Measurements from ENCODE around the gene GLS.

DNA sequence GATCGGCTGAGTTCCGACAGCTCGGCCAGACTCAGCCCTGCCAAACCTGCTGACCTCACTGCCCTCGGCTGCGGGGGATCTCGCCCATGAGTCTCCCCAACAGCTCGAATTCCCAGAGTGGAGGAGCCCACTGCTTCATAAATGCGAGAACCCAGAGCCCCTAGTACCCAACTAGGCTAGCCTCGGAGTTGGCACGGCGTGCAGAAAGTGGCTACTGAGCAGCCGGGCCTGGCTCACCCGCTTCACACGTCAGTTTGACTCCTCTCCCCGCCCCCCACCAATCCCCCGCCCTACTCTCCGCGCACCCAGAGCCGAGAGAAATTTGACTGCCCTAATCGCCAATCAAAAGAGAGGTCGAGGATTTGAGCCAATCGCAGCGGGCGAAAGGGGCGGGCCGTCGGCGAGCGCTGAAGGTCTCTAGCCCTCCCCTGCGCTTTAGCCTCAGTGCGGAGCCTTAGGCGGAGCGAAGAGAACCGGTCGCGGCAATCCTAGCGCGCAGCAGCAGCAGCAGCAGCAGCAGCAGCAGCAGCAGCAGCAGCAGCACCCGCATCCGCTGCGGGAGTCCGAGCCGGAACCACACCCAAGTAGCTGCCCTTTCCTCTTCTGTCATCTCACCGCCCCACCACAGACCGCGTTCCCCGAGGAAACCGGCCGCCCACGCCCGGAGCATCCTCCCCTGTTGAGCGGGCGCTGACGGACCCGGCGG lies at the start of gene GLS:
- TF ChIP-seq, protein P1, sequence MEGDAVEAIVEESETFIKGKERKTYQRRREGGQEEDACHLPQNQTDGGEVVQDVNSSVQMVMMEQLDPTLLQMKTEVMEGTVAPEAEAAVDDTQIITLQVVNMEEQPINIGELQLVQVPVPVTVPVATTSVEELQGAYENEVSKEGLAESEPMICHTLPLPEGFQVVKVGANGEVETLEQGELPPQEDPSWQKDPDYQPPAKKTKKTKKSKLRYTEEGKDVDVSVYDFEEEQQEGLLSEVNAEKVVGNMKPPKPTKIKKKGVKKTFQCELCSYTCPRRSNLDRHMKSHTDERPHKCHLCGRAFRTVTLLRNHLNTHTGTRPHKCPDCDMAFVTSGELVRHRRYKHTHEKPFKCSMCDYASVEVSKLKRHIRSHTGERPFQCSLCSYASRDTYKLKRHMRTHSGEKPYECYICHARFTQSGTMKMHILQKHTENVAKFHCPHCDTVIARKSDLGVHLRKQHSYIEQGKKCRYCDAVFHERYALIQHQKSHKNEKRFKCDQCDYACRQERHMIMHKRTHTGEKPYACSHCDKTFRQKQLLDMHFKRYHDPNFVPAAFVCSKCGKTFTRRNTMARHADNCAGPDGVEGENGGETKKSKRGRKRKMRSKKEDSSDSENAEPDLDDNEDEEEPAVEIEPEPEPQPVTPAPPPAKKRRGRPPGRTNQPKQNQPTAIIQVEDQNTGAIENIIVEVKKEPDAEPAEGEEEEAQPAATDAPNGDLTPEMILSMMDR (IDR thresholded peaks at IDR 0.05), result no peak
- peak; percentile 93 to 100 for TF ChIP-seq POLR2A (IDR thresholded peaks at IDR 0.05)

Measured in heart left ventricle (tissue), 13 donors.